Fibroblast of skin of right quadriceps (primary cell): ENCODE data around the gene RALGAPA1.

Source experiments
- DNase-seq: peaks from one replicate; pipeline ENCODE4 v3.0.0-alpha.2; 2013

The RALGAPA1 gene

GRCh38 chr14:35533357-35534207, 275.5 kb downstream of the RALGAPA1 start, which contains the start of gene INSM2:
Gene INSM2, plus strand, starts transcription at chr14:35534164. Its CDS starts 89 bp downstream, at chr14:35534253.
- peak; percentile 48 for DNase-seq

GRCh38 chr14:35532783-35533356, 276.2 kb downstream of the RALGAPA1 start:
- DNase-seq: no peak

GRCh38 chr14:35531960-35532747, 276.9 kb downstream of the RALGAPA1 start:
- DNase-seq: no peak

- DNase-seq: no peak
Measured at GRCh38 chr14:35526962-35527361, 282.1 kb downstream of the RALGAPA1 start.

- DNase-seq: no peak
Measured at GRCh38 chr14:35525695-35526094, 283.4 kb downstream of the RALGAPA1 start.

GRCh38 chr14:35519986-35520385, 289.1 kb downstream of the RALGAPA1 start:
- DNase-seq: no peak

- no peak for DNase-seq
Measured at GRCh38 chr14:35515916-35516315, 293.2 kb downstream of the RALGAPA1 start.

- no peak for DNase-seq
Measured at GRCh38 chr14:35512765-35513164, 296.3 kb downstream of the RALGAPA1 start.

- DNase-seq: no peak
Measured at GRCh38 chr14:35509846-35510245, 299.2 kb downstream of the RALGAPA1 start.

- DNase-seq: peak; percentile 60
Measured at GRCh38 chr14:35506927-35507326, 302.2 kb downstream of the RALGAPA1 start.

GRCh38 chr14:35506461-35506860, 302.6 kb downstream of the RALGAPA1 start:
- DNase-seq: no peak

- no peak for DNase-seq
Measured at GRCh38 chr14:35504260-35504659, 304.8 kb downstream of the RALGAPA1 start.

GRCh38 chr14:35503646-35504045, 305.4 kb downstream of the RALGAPA1 start:
- no peak for DNase-seq

GRCh38 chr14:35499180-35499579, 309.9 kb downstream of the RALGAPA1 start:
- no peak for DNase-seq

- DNase-seq: no peak
Measured at GRCh38 chr14:35495278-35495677, 313.8 kb downstream of the RALGAPA1 start.

- no peak for DNase-seq
Measured at GRCh38 chr14:35492569-35493014, 316.5 kb downstream of the RALGAPA1 start.
